ENCODE measurements around the gene CD164L2.
"Not testable (repeated sequence)": the region's sequence is repeated elsewhere in the genome, so short reads cannot be mapped to it uniquely, and the experiment has no call there.

Gene CD164L2

DNA sequence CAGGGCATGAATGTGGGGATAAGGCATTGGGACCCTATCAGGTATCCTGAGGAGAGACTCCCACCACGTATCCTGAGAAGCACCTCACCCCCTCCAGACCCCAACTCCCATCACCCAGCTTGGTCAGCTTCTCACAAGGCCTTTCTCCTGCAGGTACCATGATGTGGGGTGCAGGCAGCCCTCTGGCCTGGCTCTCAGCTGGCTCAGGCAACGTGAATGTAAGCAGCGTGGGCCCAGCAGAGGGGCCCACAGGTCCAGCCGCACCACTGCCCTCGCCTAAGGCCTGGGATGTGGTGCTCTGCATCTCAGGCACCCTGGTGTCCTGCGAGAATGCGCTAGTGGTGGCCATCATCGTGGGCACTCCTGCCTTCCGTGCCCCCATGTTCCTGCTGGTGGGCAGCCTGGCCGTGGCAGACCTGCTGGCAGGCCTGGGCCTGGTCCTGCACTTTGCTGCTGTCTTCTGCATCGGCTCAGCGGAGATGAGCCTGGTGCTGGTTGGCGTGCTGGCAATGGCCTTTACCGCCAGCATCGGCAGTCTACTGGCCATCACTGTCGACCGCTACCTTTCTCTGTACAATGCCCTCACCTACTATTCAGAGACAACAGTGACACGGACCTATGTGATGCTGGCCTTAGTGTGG, 10.6 kb upstream of the CD164L2 start:
- DNase-seq, result no peak
- intact Hi-C loops (cut with DNase I), result loop anchor here (5.0 kb wide), 1 partner anchor 36 kb away; no protein-coding TSS in a partner anchor

- no peak for DNase-seq
- intact Hi-C loops (cut with DNase I), result loop anchor here (5.0 kb wide), 1 partner anchor 36 kb away; no protein-coding TSS in a partner anchor
Observed at GRCh38 chr1:27392778-27393635, 9.9 kb upstream of the CD164L2 start.

GRCh38 chr1:27392096-27392777, 9.1 kb upstream of the CD164L2 start, which contains the start of gene GPR3:
GPR3 (plus strand) TSS chr1:27392622; CDS start chr1:27393799, 1,177 bp downstream.
- intact Hi-C loops (cut with DNase I), result loop anchor here (5.0 kb wide), 1 partner anchor 35 kb away; no protein-coding TSS in a partner anchor

DNA sequence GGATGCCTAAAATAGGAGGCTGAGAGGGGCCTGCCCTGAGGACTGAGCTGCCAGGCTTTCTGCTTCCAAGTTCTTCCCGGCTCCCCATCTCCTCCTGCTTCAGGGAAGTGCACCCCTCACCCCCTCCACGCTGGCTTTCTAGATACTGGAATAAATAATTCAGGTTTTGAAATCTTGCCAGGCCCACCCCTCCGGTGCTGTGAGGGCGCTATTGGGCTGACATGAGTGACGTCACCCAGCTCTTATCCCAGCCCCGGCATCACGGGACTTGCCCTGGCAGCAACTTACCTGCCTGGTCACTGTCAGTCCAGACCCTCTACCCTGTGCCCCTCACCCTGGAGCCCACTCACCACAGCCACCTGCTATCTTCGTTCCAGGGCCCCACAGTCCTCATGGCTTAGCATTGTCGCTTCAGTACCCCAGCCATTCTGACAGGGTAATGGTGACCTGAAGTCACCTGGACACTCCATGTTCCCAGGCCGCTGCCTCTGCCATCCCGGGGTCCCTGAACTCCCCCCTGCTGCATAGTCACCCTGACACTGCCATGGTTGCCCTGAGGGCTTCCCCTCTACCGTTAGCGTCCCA, 8.5 kb upstream of the CD164L2 start:
- intact Hi-C loops (cut with DNase I), result loop anchor here (5.0 kb wide), 1 partner anchor 34 kb away; no protein-coding TSS in a partner anchor
- peak; percentile 41 to 91 (median 72) for DNase-seq

More at GRCh38 chr1:27392096-27392777, 9.1 kb upstream of the CD164L2 start, which contains the start of gene GPR3:
- DNase-seq, result peak; percentile 81 to 96 (median 91)

- peak in 41 of 42 donors; percentile 48 to 87 (median 75) for DNase-seq
- intact Hi-C loops (cut with DNase I), result no loop called here
Observed at GRCh38 chr1:27388337-27389005, 5.3 kb upstream of the CD164L2 start.

DNA sequence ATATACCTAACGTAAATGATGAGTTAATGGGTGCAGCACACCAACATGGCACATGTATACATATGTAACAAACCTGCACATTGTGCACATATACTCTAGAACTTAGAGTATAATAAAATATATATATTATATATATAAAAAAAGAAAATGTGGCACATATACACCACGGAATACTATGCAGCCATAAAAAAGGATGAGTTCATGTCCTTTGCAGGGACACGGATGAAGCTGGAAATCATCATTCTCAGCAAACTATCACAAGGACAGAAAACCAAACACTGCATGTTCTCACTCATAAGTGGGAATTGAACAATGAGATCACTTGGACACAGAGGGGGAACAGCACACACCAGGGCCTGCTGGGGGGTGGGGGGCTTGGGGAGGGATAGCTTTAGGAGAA, 1.7 kb upstream of the CD164L2 start:
- DNase-seq; intact Hi-C loops (cut with DNase I): not testable (repeated sequence)

- intact Hi-C loops (cut with DNase I), result no loop called here
- no peak for DNase-seq
Observed at GRCh38 chr1:27383661-27384060, 528 bp upstream of the CD164L2 start.

GRCh38 chr1:27381969-27382762, 967 bp downstream of the CD164L2 start:
- DNase-seq, result no peak
- intact Hi-C loops (cut with DNase I), result no loop called here

- DNase-seq, result no peak
Observed at GRCh38 chr1:27380766-27381733, 2.1 kb downstream of the CD164L2 start.

DNA sequence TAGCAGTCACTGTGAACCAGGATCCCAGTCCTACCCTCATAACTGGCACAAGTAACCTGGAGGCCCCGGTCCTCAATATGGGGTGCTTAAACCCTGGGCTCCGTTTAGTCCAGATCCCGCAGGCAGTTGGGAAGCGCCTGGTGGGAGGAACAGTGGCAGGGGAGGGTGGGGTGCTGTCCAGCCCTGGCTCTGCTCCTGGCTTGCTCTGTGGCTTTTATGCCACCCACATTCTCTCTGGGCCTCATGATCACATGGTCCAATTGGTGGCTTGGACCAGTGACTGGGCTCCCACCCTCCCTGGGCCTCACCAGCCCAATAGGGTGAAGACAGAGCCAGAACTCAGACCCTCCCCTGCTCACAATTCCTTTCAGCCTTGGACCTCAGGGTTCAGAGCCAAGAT, 2.9 kb downstream of the CD164L2 start:
- intact Hi-C loops (cut with DNase I), result no loop called here
- DNase-seq, result no peak

More at GRCh38 chr1:27380766-27381733, 2.1 kb downstream of the CD164L2 start:
- intact Hi-C loops (cut with DNase I), result no loop called here

DNA sequence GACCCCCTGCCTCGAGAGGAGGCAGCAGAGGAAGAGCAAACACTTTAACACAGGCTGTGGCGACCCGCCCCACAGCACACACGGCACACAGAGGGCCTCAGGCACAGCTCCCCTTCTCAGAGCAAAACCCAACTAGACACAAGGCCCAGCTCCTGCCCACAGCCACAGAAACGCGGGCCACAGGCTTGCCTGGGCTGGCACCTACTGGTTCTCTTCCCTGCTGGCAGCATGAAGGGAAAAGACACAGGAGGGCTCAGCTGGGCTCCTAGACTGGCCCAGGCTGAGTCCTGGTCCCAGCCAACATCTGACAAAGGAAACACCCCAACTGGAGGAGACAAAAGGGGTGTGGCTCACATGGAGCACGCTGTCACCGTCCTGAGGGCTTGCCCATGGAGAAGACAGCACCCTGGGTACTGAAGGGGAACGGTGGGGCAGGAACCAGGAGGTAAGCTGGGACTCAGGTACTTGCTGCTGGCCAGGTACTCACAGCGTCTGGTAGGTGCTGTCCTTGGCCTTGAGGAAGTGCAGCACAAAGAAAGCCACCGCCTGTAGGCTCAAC, 3.5 kb downstream of the CD164L2 start:
- no peak for DNase-seq
- intact Hi-C loops (cut with DNase I), result no loop called here

DNA sequence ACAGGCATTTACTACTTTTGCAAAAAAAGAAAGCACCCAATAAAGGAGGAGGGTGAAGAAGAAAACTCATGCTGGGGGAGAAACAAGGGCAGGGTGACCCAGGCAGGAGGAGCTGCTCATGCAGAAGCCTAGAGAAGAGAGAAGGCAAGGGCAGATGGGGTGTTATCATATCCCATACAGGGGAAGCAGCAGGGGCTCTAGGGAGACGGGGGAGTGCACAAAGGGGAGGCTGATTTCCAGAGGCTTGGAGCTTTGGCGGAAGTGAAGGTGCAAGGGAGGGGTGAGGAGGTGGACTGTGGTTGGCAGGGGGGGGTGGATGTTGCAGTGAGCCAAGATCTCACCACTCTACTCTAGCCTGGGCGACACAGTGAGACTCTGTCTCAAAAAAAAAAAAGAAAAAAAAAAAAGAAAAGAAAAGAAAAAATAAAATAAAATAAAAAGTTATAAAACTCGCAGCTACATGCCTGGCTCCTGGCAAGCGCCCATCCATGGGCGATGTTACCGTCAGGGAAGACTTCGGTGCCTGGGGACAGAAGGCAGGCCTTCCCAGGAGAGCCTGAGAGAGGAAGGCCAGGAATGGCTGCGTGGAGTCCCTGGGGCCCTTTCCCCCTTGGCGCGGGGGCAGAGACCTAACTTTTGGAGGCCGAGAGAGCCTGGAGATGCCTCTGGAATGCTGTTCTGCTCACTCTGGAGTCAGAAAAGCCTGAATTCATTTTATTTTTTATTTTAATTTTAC, 5.2 kb downstream of the CD164L2 start:
- DNase-seq, result no peak
- intact Hi-C loops (cut with DNase I), result no loop called here

DNA sequence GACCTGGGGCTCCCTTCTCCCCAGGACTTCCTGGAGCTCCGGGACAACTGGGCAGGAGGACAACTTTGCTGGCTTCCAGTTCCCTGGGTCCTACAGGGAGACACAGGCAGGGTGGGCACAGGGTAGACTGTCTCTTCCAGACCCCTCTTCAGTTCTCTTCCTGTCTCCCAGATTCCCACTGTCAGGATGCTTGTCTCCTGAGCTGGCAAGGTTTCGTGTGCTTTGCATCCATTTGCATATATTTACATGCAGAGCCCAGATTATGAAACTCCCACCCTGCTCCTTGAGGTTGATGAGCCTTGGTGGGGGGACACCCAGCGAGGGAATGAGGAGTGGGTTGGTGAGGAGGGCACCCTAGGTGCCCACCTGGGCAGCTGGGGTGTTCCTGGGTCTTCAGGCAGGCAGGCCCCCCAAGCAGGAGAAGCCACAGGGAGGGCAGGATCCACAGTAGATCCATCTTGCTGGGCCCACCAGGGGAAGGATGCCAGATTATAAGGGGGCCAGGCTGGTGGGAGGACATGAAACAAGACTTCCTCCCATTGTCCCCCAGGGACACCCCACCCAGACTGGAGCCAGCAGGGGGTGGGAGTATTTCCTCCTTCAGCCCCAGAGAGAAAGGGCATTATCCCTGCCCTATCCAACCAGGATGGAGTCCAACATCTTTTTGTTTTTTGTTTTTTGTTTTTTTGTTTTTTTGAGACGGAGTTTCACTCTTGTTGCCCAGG, 8.6 kb downstream of the CD164L2 start, which contains the start of gene FCN3:
Gene FCN3 (minus strand): TSS at position 463 of the 725 bp plus-strand sequence. CDS start 6 bp downstream, at position 457.
- intact Hi-C loops (cut with DNase I), result no loop called here

DNA sequence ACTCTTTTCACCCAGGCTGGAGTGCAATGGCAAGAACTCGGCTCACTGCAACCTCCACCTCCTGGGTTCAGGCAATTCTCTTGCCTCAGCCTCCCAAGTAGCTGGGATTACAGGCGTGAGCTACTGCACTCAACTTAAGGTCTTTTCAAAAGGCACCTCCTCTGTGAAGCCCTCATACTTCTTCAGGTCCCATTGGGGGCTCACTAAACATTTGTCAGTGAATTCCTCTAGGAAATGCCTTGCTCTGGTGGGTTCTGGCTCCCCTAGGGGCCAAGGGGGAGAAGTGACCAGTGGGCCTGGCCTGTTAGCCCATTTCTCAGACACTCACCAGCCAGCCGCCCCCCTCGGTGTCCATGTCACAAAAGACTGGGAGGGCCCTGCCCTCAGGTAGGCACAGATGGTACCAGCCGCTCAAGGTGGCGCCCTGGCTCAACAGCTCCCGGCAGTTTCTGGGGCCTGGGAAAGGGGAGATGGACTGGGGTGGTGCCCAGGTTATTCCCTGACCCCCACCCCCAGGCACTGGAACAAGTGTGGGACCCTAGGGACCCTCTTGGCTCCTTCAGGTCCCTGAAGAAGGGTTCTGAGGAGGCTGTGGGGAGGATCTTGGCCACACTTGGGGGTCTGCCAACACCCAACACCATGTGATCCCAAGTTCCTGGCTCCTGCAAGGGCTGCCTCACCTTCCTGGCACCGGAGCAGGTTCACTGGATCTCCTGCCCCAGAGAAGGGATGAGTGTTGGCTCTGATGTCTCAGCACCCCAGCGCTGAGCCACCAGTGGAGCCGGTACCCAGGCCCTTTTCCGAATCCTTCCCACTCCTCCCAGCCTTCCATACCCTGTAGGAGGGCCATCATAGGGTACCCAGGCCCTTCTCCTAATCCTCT, 10.1 kb downstream of the CD164L2 start:
- no peak for DNase-seq
- intact Hi-C loops (cut with DNase I), result no loop called here

More for the DNA sequence above, 8.6 kb downstream of the CD164L2 start, which contains the start of gene FCN3:
- no peak for DNase-seq

Measured in head of caudate nucleus (tissue), 42 donors.